ENCODE results near the gene ZNF213. TPM values are rescaled to one million over a fixed set of nuclear protein-coding genes. Genes with fewer than 3 reads are reported as not detected.

The ZNF213 gene
- polyA plus RNA-seq, 3 donors = 1.5 to 2.6 (median 1.8) TPM

GRCh38 chr16:3098459-3099394 lies 36.1 kb upstream of the ZNF213 start, which contains the start of gene ZSCAN10:
Gene ZSCAN10 (minus strand): TSS chr16:3099294. CDS start chr16:3092937, 6,357 bp downstream.
- peak within 1 kb of the TSS; percentile 78 to 94 for H3K4me3 Mint-ChIP-seq
- H3K4me3 ChIP-seq (replicated peaks in 1 of 3; ENCODE audit: low read depth in 2 of 3, low read length in 3 of 3) = peak within 1 kb of the TSS in 2 of 3 experiments; percentile 19 to 73
- DNase-seq = no peak
- no peak for TF ChIP-seq CTCF (IDR thresholded peaks at IDR 0.05)
- no peak within 1 kb of the TSS for H3K27ac ChIP-seq (ENCODE audit: low read depth in 1 of 2, low read length in 2 of 2)
- H2AFZ ChIP-seq (ENCODE audit: insufficient read depth, low read depth, low read length, poor library complexity, severe bottlenecking) = peak within 1 kb of the TSS; percentile 71
- H3K27me3 Mint-ChIP-seq (ENCODE audit: low read depth in 3 of 3) = peaks cover 7 to 16% (median 10%) of the 10 kb centered on the region in 3 donors
- WGBS (ENCODE audit: insufficient coverage) = 70% methylated on average over 11 of the region's 21 CpGs
- H3K36me3 Mint-ChIP-seq = no peaks in the 10 kb centered on the region
- no peaks in the 10 kb centered on the region for H4K20me1 ChIP-seq (ENCODE audit: insufficient read depth, low read length)
- H3K36me3 ChIP-seq (replicated peaks in 1 of 2; ENCODE audit: control insufficient read depth in 1 of 2, insufficient read depth in 2 of 2, low read length in 2 of 2) = no peaks in the 10 kb centered on the region
- no peaks in the 10 kb centered on the region for H3K27me3 ChIP-seq (ENCODE audit: control insufficient read depth in 2 of 2, insufficient read depth in 2 of 2, low read length in 2 of 2)
- H3K4me1 Mint-ChIP-seq = peaks cover 52% of the 10 kb centered on the region
- peaks cover 52 to 53% of the 10 kb centered on the region in 2 donors for H3K4me1 ChIP-seq (ENCODE audit: control insufficient read depth in 1 of 2, insufficient read depth in 2 of 2, low read length in 2 of 2)
- H3K27ac Mint-ChIP-seq = peak within 1 kb of the TSS; percentile 28 to 92 (median 79)
- no peak within 1 kb of the TSS for H3K9ac ChIP-seq (ENCODE audit: insufficient read depth, low read length, poor library complexity, severe bottlenecking)
- peak within 1 kb of the TSS; percentile 74 for H3K4me2 ChIP-seq (replicated peaks; ENCODE audit: extremely low read depth, low read length, poor library complexity, severe bottlenecking)
- intact Hi-C loops (cut with micrococcal nuclease) = no loop called here
- H3K9me3 Mint-ChIP-seq = peaks cover 0 to 4% (median 0%) of the 10 kb centered on the region in 7 donors
- H3K9me3 ChIP-seq (replicated peaks in 1 of 2; ENCODE audit: control insufficient read depth in 1 of 2, insufficient read depth in 1 of 2, low read length in 2 of 2) = no peaks in the 10 kb centered on the region
- H3K79me2 ChIP-seq (ENCODE audit: insufficient read depth, low read length) = no peaks in the 10 kb centered on the region

- 86% methylated on average over 3 of the region's 5 CpGs for WGBS (ENCODE audit: insufficient coverage)
- DNase-seq = no peak
- Histone ChIP-seq H3K79me2 (ENCODE audit: insufficient read depth, low read length) (no peaks in the 10 kb centered on the region), H3K27me3 (ENCODE audit: control insufficient read depth in 2 of 2, insufficient read depth in 2 of 2, low read length in 2 of 2) (no peaks in the 10 kb centered on the region), H3K9me3 (replicated peaks in 1 of 2; ENCODE audit: control insufficient read depth in 1 of 2, insufficient read depth in 1 of 2, low read length in 2 of 2) (no peaks in the 10 kb centered on the region), H3K4me3 (replicated peaks in 1 of 3; ENCODE audit: low read depth in 2 of 3, low read length in 3 of 3) (peak overlapping the region in 1 of 3 experiments; percentile 73), H3K36me3 (replicated peaks in 1 of 2; ENCODE audit: control insufficient read depth in 1 of 2, insufficient read depth in 2 of 2, low read length in 2 of 2) (no peaks in the 10 kb centered on the region), H3K9ac (ENCODE audit: insufficient read depth, low read length, poor library complexity, severe bottlenecking) (no peak overlapping the region), H4K20me1 (ENCODE audit: insufficient read depth, low read length) (no peaks in the 10 kb centered on the region), H3K27ac (ENCODE audit: low read depth in 1 of 2, low read length in 2 of 2) (no peak overlapping the region), H3K4me2 (replicated peaks; ENCODE audit: extremely low read depth, low read length, poor library complexity, severe bottlenecking) (peak overlapping the region; percentile 74), H2AFZ (ENCODE audit: insufficient read depth, low read depth, low read length, poor library complexity, severe bottlenecking) (peak overlapping the region; percentile 71), H3K4me1 (ENCODE audit: control insufficient read depth in 1 of 2, insufficient read depth in 2 of 2, low read length in 2 of 2) (peaks cover 52 to 53% of the 10 kb centered on the region in 2 donors)
- H3K27ac Mint-ChIP-seq = peak overlapping the region in 1 of 7 donors; percentile 13
- peaks cover 52% of the 10 kb centered on the region for H3K4me1 Mint-ChIP-seq
- H3K9me3 Mint-ChIP-seq = peaks cover 0 to 4% (median 0%) of the 10 kb centered on the region in 7 donors
- intact Hi-C loops (cut with micrococcal nuclease) = no loop called here
- peaks cover 7 to 16% (median 10%) of the 10 kb centered on the region in 3 donors for H3K27me3 Mint-ChIP-seq (ENCODE audit: low read depth in 3 of 3)
- H3K36me3 Mint-ChIP-seq = no peaks in the 10 kb centered on the region
- no peak for TF ChIP-seq CTCF (IDR thresholded peaks at IDR 0.05)
- H3K4me3 Mint-ChIP-seq = no peak overlapping the region
These were observed 35.5 kb upstream of the ZNF213 start for GRCh38 chr16:3099395-3099731.

Measured in CD14-positive monocyte (primary cell).